Activated CD8-positive, alpha-beta T cell treated with anti-CD3 and anti-CD28 coated beads for 36 hours (primary cell): ENCODE results near the gene LGALS9. TPM values are rescaled to one million over a fixed set of nuclear protein-coding genes. Genes with fewer than 3 reads are reported as not detected.

Experiments
- ATAC-seq: fragments of 200-7000 bp; cut with Tn5 transposase; one replicate; pipeline ENCODE4 v1.10.0; 2021; ENCODE audit warnings: mild to moderate bottlenecking, moderate library complexity
- CTCF ChIA-PET: fragments of 350-600 bp; sonication (Branson Sonifier 250); formaldehyde crosslinking; loops from one replicate; lab custom pipeline; 2021; ENCODE audit warnings: antibody characterized with exemption; lab: Charles Lee
- POLR2A ChIA-PET: fragments of 350-600 bp; sonication (Branson Sonifier 250); formaldehyde crosslinking; loops from one replicate; lab custom pipeline; 2021; ENCODE audit warnings: antibody characterized with exemption; lab: Charles Lee
- DNase-seq: peaks from one replicate; pipeline ENCODE4 v3.0.0-alpha.2; 2020
- H3K27ac Mint-ChIP-seq: one replicate; pipeline ENCODE4 v1.8.0; 2021; ENCODE audit warnings: mild to moderate bottlenecking, mixed read lengths
- H3K27me3 Mint-ChIP-seq: one replicate; pipeline ENCODE4 v1.8.0; 2021; ENCODE audit warnings: mixed read lengths
- H3K36me3 Mint-ChIP-seq: one replicate; pipeline ENCODE4 v1.8.0; 2021; ENCODE audit warnings: low read depth, mixed read lengths
- H3K4me1 Mint-ChIP-seq: one replicate; pipeline ENCODE4 v1.8.0; 2021; ENCODE audit warnings: low read depth, mixed read lengths
- H3K4me3 Mint-ChIP-seq: one replicate; pipeline ENCODE4 v1.8.0; 2021; ENCODE audit warnings: mild to moderate bottlenecking, moderate library complexity, mixed read lengths
- H3K9me3 Mint-ChIP-seq: one replicate; pipeline ENCODE4 v1.8.0; 2021; ENCODE audit warnings: mixed read lengths
- CTCF ChIP-seq: fragments of 200-600 bp; IDR thresholded peaks from one replicate; pipeline ENCODE4 v1.8.0; 2022; ENCODE audit warnings: antibody characterized with exemption, mild to moderate bottlenecking
- intact Hi-C: fragments of 100-400 bp; cut with micrococcal nuclease; formaldehyde crosslinking; loops from one replicate; pipeline ENCODE4 v1.10.0; 2022
- total RNA-seq, 2 experiments: library from RNA; stranded (reverse); gene quantifications; one replicate each; pipeline ENCODE4 v1.2.3, GENCODE V29; 2021

The LGALS9 gene
- total RNA-seq, 2 experiments from 2014 or later, result 17.3 to 18.4 TPM

DNA sequence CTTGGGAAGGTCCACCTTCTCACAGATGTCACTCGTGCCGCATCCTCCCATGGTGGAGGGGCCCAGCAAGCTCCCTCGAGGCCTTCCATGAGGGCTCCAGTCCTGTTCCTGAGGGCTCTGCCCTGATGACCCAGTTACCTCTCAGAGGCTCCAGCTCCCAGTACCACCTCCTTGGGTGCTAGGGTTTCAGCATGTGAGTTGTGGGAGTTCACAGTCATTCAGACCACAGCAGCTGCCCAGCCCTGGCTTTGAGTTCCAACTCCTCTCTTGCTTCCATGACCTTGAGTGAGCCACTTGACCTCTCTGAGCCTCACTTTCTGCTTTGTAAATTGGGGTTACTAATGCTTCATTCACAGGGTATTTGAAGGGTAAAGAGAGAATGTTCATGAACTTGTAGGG, 37.1 kb upstream of the LGALS9 start:
- intact Hi-C loops, result no loop called here
- ATAC-seq, result no peak
- H3K9me3 Mint-ChIP-seq, result no peaks in the 10 kb centered on the region
- peaks cover 13% of the 10 kb centered on the region for H3K36me3 Mint-ChIP-seq
- no peak for DNase-seq
- peak overlapping the region; percentile 10 for H3K27ac Mint-ChIP-seq
- POLR2A ChIA-PET, result interaction anchor here (0.6 to 1.9 kb wide), 2 partner anchors 19 to 113 kb away, joined by 5 read pairs; no protein-coding TSS in a partner anchor
- H3K4me3 Mint-ChIP-seq, result no peak overlapping the region
- H3K4me1 Mint-ChIP-seq, result peaks cover 10% of the 10 kb centered on the region
- no peaks in the 10 kb centered on the region for H3K27me3 Mint-ChIP-seq
- no peak for TF ChIP-seq CTCF
- CTCF ChIA-PET, result interaction anchor here (1.3 to 11.1 kb wide), 4 partner anchors 57 to 357 kb away, joined by 3 to 161 read pairs (median 4); no protein-coding TSS in a partner anchor

DNA sequence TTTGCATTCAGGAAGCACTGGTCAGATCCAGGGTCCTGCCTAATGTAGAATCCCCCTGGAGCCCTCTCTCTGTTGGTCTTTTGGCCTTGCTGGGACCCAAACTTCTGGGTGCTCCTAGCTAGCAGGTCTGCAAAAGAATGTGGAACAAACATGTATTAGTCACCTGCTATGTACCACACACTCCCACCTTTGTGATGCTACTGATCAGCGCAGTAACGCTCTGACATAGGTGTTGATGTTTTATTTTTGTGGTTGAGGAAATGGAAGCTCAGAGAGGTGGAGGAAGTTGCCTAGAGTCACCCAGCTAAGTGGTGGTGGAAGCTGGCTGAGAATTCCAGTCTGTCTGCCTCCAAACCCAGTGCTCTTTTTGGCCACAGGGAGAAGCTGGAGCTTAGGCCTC, 35.8 kb upstream of the LGALS9 start:
- intact Hi-C loops, result loop anchor here (5.0 kb wide), 2 partner anchors 138 to 213 kb away; partner anchors contain the start of gene KSR1
- peaks cover 13% of the 10 kb centered on the region for H3K36me3 Mint-ChIP-seq
- ChIA-PET CTCF (interaction anchor here (0.6 to 11.1 kb wide), 10 partner anchors 8 to 350 kb away, joined by 3 to 161 read pairs (median 3); no protein-coding TSS in a partner anchor), POLR2A (interaction anchor here (0.9 kb wide), 1 partner anchor 11 kb away, joined by 3 read pairs; no protein-coding TSS in a partner anchor)
- ATAC-seq (peak; percentile 85), DNase-seq (peak; percentile 32)
- H3K27ac Mint-ChIP-seq, result peak overlapping the region; percentile 21
- H3K4me3 Mint-ChIP-seq, result no peak overlapping the region
- peaks cover 12% of the 10 kb centered on the region for H3K4me1 Mint-ChIP-seq
- TF ChIP-seq CTCF, result no peak
- no peaks in the 10 kb centered on the region for H3K9me3 Mint-ChIP-seq
- no peaks in the 10 kb centered on the region for H3K27me3 Mint-ChIP-seq

DNA sequence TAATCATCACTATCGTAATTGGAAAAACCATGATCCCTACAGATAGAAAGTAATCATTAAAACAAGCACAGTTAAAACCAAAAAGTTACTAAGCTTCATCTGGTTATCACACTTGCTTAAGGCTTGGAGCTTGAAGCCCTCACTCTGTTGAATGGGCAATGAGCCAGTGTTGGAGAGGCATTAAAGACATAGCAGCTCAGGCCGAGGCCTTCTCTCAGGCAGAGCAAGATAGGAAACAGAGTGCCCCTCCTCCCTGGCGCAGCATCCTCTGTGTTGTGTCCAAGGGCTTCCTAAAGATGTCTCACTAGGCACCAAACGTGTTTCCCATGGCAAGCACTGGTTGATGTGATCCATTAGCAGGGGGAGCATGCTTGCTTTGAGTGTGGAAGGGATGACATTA, 34.9 kb upstream of the LGALS9 start:
- Mint-ChIP-seq H3K4me3 (no peak overlapping the region), H3K9me3 (no peaks in the 10 kb centered on the region), H3K27ac (no peak overlapping the region), H3K27me3 (no peaks in the 10 kb centered on the region), H3K4me1 (peaks cover 12% of the 10 kb centered on the region), H3K36me3 (peaks cover 20% of the 10 kb centered on the region)
- ChIA-PET CTCF (interaction anchor here (1.0 to 11.1 kb wide), 5 partner anchors 33 to 214 kb away, joined by 3 to 161 read pairs (median 5); partner anchors contain the start of gene KSR1), POLR2A (interaction anchor here (0.7 to 0.8 kb wide), 2 partner anchors 18 to 115 kb away, joined by 3 read pairs; no protein-coding TSS in a partner anchor)
- no peak for DNase-seq
- no peak for ATAC-seq
- intact Hi-C loops, result loop anchor here (5.0 kb wide), 2 partner anchors 139 to 214 kb away; partner anchors contain the start of gene KSR1
- no peak for TF ChIP-seq CTCF

DNA sequence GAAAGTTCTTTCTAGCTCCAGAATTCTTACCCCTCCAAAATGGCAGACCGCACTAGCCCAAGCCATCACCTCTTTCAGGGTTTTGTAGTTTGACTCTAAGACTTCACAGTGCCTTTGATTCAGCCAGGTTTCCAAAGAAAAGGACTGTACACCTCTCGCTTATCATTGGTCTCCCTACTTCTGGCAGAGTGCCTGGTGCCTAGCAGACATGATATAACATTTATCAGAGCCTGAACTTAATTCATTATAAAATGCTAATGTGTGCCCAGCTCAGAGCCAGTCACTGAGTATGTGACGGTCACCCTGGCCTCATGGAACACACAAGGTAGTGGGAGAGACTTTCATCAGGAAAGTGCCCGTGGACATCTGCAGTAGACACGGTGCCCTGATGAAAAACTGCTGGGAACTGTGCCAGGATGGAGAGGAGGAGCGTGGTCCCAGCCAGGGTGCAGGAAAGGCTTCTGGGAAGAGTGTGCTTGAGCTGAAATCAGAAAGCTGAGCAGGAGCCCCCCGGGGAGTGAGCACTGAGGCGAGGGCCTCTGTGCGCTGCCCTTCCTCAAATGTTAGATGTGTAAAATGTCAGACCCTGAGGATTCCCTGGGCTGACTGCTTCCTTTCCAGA, 34.3 kb upstream of the LGALS9 start:
- no peaks in the 10 kb centered on the region for H3K9me3 Mint-ChIP-seq
- DNase-seq (no peak), ATAC-seq (no peak)
- POLR2A ChIA-PET, result interaction anchor here (0.7 to 1.2 kb wide), 2 partner anchors 115 to 139 kb away, joined by 3 to 4 read pairs; no protein-coding TSS in a partner anchor
- no peak for TF ChIP-seq CTCF
- H3K27ac Mint-ChIP-seq, result no peak overlapping the region
- intact Hi-C loops, result loop anchor here (5.0 kb wide), 2 partner anchors 139 to 214 kb away; partner anchors contain the start of gene KSR1
- peaks cover 23% of the 10 kb centered on the region for H3K36me3 Mint-ChIP-seq
- H3K27me3 Mint-ChIP-seq, result no peaks in the 10 kb centered on the region
- CTCF ChIA-PET, result interaction anchor here (1.0 to 11.1 kb wide), 6 partner anchors 26 to 359 kb away, joined by 3 to 161 read pairs (median 35); partner anchors contain the start of gene KSR1
- peaks cover 12% of the 10 kb centered on the region for H3K4me1 Mint-ChIP-seq
- H3K4me3 Mint-ChIP-seq, result no peak overlapping the region
